Measurements from ENCODE around the gene RRAD. TPM values are rescaled to one million over a fixed set of nuclear protein-coding genes. Genes with fewer than 3 reads are reported as not detected.

The RRAD gene
- total and polyA plus RNA-seq, 2 donors (not counting 3 experiments of a cell fraction or from before 2014, with no cell fraction given): 0.22 to 0.48 TPM

DNA sequence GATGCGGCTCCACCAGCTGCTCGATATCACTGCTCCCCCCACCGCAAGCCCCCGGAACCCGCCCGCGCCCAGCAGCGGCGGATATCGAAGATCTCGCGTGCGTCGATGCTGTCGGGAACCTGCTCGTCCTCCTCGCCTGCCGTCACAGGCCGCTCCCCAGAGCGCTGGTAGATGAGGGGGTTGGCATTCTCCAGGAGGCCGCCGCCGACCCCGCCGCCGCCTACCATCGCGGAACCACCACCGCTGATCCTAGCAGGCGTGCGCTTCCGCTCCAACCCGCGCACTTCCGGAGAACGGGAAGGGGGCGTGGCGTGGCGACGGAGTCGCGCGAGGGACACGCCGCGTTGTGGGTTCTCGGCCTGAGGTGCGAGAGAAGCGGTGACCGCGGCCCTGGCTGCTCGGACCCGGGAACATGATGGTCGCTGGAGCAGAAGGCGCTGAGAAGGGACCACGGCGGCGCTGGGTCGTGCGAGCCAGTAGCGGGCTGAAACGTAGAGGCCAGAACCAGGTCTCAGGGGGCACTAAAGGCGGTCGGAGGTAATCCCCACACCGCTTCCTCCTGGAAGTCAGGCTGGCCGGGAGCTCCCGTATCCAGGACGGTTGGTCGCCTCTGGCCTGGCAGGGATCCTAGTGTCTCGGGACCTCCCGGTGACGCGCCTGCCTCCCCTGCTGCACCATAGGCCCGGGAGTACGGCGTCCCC is 9.0 kb upstream of the RRAD start, which contains the start of gene CIAO2B:
Gene CIAO2B, minus strand, starts transcription at position 265 of the 701 bp plus-strand sequence. Its CDS starts 38 bp downstream, at position 227.
- no peaks in the 10 kb centered on the region for H3K9me3 ChIP-seq (replicated peaks; ENCODE audit: control insufficient read depth, insufficient read depth, low read length)
- POLR2A ChIA-PET: interaction anchor here (0.5 to 1.6 kb wide), 2 partner anchors 61 to 498 kb away, joined by 3 read pairs; no protein-coding TSS in a partner anchor
- H3K79me2 ChIP-seq (ENCODE audit: control insufficient read depth, insufficient read depth, low read length): peaks cover 20% of the 10 kb centered on the region
- no peaks in the 10 kb centered on the region for H3K9me1 ChIP-seq (replicated peaks; ENCODE audit: control insufficient read depth, extremely low read depth, insufficient read depth, low read length)
- peak; percentile 84 for FAIRE-seq
- H3K4me1 ChIP-seq (ENCODE audit: control insufficient read depth, extremely low read depth, insufficient read depth, low read length): peaks cover 7% of the 10 kb centered on the region
- intact Hi-C loops (cut with micrococcal nuclease): no loop called here
- H2AFZ ChIP-seq (ENCODE audit: low read depth, low read length): peak within 1 kb of the TSS; percentile 63
- H3K27me3 ChIP-seq (ENCODE audit: control insufficient read depth in 2 of 2, insufficient read depth in 2 of 2, low read length in 2 of 2): no peaks in the 10 kb centered on the region
- dilution Hi-C loops (cut with MboI; ENCODE audit: extremely low pct_ligation_motif_present, low sequenced_read_pairs): no loop called here
- peak within 1 kb of the TSS; percentile 22 to 88 (median 83) for H3K4me3 ChIP-seq (replicated peaks in 1 of 3; ENCODE audit: insufficient read depth in 1 of 3, low read depth in 1 of 3, low read length in 3 of 3)
- TF ChIP-seq POLR2A (IDR thresholded peaks at IDR 0.05; ENCODE audit: low read depth, low read length) (peak; percentile 84), POLR2AphosphoS5 (IDR thresholded peaks at IDR 0.05; ENCODE audit: insufficient read depth, low read depth, low read length) (peak; percentile 83)
- TF ChIP-seq, protein P1, sequence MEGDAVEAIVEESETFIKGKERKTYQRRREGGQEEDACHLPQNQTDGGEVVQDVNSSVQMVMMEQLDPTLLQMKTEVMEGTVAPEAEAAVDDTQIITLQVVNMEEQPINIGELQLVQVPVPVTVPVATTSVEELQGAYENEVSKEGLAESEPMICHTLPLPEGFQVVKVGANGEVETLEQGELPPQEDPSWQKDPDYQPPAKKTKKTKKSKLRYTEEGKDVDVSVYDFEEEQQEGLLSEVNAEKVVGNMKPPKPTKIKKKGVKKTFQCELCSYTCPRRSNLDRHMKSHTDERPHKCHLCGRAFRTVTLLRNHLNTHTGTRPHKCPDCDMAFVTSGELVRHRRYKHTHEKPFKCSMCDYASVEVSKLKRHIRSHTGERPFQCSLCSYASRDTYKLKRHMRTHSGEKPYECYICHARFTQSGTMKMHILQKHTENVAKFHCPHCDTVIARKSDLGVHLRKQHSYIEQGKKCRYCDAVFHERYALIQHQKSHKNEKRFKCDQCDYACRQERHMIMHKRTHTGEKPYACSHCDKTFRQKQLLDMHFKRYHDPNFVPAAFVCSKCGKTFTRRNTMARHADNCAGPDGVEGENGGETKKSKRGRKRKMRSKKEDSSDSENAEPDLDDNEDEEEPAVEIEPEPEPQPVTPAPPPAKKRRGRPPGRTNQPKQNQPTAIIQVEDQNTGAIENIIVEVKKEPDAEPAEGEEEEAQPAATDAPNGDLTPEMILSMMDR (IDR thresholded peaks at IDR 0.05; ENCODE audit: extremely low read depth in 1 of 2, insufficient read depth in 1 of 2, low read depth in 1 of 2, low read length in 2 of 2): no peak
- TF ChIP-seq, protein P2, sequence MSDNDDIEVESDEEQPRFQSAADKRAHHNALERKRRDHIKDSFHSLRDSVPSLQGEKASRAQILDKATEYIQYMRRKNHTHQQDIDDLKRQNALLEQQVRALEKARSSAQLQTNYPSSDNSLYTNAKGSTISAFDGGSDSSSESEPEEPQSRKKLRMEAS (IDR thresholded peaks at IDR 0.05; ENCODE audit: insufficient read depth, insufficient read length): peak; percentile 38
- DNase-seq (ENCODE audit: low read depth, low spot score): peak; percentile 87
- peak within 1 kb of the TSS; percentile 84 for H3K4me2 ChIP-seq (ENCODE audit: insufficient read depth, low read length)
- H3K36me3 ChIP-seq (ENCODE audit: control insufficient read depth in 2 of 2, extremely low read depth in 1 of 2, insufficient read depth in 2 of 2, low read length in 2 of 2): no peaks in the 10 kb centered on the region
- peak within 1 kb of the TSS; percentile 67 for H3K27ac ChIP-seq (ENCODE audit: insufficient read depth, low read depth, low read length)
- BruUV-seq (replicated peaks): TSS peak; percentile 51
- no peaks in the 10 kb centered on the region for H4K20me1 ChIP-seq (replicated peaks; ENCODE audit: control insufficient read depth, extremely low read depth, insufficient read depth, low read length)
- peak within 1 kb of the TSS; percentile 79 for H3K9ac ChIP-seq (replicated peaks; ENCODE audit: extremely low read depth, insufficient read depth, low read length)
- CTCF ChIA-PET: interaction anchor here (0.8 to 2.4 kb wide), 3 partner anchors 9 to 221 kb away, joined by 3 to 12 read pairs (median 6); partner anchors contain the start of gene RRAD
